ENCODE measurements around the gene C10orf53.

Gene C10orf53

DNA sequence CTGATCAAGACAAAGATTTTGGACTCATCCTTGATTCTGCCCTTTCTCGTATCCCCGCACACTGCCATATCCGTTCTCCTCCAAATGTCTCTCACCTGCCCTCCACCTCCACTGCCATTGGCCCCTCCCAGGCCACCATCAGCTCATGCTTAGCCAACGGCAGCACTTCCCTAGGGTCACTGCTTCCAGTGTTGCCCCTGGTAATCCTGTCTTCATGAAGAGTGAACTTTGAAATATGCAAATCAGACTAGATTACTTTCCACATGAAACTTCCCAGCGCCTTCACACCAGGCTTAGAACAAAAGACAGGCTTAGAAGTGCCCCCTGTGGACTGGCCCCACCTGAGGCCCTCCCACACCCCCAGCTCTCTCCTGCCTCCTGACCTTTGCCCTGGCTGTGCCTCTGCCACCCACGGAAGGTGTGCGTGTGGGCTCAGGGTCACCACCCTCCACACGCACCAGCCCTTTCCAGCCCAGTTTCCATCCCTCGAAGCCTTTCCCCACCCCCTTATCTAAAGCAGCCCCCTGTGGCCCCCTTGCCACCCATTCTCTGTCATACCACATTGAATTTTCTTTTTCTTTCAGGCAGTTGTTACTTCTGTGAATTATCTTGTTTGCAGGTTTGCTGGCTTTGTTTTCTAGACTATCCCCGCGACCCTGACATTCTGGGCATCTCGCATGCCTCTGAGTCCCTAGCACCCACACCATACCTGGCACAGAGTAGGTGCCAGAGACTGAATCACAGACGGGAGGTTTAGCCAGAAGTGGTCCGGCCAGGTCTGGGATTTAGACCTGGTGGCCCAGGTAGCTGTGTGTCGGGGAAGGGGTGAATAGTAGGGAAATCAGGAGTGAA is 26.8 kb upstream of the C10orf53 start:
- TF ChIP-seq, protein P1, sequence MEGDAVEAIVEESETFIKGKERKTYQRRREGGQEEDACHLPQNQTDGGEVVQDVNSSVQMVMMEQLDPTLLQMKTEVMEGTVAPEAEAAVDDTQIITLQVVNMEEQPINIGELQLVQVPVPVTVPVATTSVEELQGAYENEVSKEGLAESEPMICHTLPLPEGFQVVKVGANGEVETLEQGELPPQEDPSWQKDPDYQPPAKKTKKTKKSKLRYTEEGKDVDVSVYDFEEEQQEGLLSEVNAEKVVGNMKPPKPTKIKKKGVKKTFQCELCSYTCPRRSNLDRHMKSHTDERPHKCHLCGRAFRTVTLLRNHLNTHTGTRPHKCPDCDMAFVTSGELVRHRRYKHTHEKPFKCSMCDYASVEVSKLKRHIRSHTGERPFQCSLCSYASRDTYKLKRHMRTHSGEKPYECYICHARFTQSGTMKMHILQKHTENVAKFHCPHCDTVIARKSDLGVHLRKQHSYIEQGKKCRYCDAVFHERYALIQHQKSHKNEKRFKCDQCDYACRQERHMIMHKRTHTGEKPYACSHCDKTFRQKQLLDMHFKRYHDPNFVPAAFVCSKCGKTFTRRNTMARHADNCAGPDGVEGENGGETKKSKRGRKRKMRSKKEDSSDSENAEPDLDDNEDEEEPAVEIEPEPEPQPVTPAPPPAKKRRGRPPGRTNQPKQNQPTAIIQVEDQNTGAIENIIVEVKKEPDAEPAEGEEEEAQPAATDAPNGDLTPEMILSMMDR (IDR thresholded peaks at IDR 0.05; ENCODE audit: borderline replicate concordance, control extremely low read depth, extremely low read depth, insufficient read depth, missing control alignments), result no peak
- no peak for DNase-seq (ENCODE audit: low spot score)
- in situ Hi-C loops (cut with MboI; ENCODE audit: low sequenced_read_pairs, unreplicated experiment), result no loop called here

DNA sequence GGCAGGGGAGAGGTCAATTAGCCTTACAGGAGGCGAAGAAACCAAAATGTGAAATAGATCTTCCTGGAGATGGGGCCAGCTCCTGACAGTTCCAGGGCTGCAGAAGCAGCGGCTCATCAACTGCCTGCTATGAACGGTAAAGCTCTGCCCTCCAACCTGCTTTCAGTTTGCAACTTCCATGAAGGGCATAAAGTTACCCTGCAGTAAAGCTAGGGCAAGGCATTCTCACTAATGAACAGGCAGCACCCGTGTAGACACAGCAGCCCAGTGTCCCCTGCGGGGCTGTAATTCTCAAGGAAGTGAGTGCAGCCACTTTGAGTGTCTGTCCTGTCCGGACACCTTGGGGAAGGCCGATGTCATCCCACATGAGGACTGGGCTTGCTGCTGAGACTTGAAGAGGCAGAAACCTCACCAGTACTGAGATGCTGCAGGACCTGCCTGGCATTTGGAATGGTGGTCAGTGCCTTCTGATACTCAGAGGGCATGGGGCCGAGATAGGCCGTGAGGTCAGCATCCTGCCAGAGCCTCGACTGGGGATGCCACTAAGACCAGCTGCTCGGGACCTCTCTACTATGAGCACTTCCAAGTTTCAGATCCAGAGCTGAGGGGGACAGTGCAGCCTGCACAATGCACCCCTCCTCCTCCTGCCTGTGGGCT is 26.1 kb upstream of the C10orf53 start:
- in situ Hi-C loops (cut with MboI; ENCODE audit: low sequenced_read_pairs, unreplicated experiment), result no loop called here
- TF ChIP-seq, protein P1 (IDR thresholded peaks at IDR 0.05; ENCODE audit: borderline replicate concordance, control extremely low read depth, extremely low read depth, insufficient read depth, missing control alignments), result no peak
- no peak for DNase-seq (ENCODE audit: low spot score)

DNA sequence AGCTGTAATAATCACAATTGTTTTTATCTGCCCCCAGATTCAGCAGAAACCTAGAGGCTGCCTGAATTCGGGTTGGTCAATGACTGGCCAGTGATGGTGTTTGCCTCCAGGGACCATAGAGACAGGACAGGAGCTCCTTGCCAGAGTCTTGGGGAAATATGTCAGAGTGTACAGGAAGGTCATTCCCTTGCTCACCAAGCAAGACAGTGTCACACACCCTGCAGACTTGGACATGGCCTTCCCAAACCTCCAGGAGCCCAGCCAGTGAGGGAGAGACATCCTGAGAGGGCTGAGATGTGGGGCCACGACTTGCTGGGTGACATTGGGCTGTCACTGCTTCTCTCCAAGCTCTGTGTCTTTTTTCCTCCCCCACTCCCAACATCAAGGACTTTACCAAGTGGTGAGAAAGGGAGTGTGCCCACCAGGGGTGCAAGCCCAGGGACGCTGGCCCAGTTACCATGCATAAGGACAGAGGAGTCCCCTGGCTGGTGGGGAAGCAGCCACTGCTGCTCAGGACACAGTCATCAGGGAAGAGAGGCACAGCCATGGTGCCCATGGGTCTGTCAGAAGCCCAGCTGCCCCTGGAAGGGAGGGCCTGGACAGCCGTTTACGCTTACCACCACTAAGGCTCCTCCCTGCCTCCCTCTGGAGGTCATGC is 25.3 kb upstream of the C10orf53 start:
- no peak for DNase-seq (ENCODE audit: low spot score)
- TF ChIP-seq, protein P1 (IDR thresholded peaks at IDR 0.05; ENCODE audit: borderline replicate concordance, control extremely low read depth, extremely low read depth, insufficient read depth, missing control alignments), result no peak
- in situ Hi-C loops (cut with MboI; ENCODE audit: low sequenced_read_pairs, unreplicated experiment), result no loop called here

DNA sequence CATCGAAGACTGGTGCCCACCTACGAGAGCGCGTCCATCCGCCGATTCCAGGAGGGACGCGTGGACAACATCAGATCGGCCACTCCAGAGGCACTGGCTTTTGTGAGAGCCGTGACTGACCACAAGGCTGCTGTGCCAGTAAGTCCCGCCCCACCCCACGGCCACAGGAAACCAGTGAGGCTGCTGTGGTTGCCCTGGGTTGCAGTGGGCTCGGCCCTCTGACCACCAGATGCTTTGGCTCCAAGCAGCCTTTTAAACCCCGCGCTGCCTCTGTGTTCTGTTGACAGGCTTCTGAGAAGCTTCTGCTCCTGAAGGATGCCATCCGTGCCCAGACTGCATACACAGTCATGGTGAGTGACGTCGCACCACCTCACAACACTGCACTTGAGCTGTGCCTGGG is 24.4 kb upstream of the C10orf53 start:
- no peak for DNase-seq (ENCODE audit: low spot score)
- TF ChIP-seq, protein P1 (IDR thresholded peaks at IDR 0.05; ENCODE audit: borderline replicate concordance, control extremely low read depth, extremely low read depth, insufficient read depth, missing control alignments), result no peak
- in situ Hi-C loops (cut with MboI; ENCODE audit: low sequenced_read_pairs, unreplicated experiment), result no loop called here

DNA sequence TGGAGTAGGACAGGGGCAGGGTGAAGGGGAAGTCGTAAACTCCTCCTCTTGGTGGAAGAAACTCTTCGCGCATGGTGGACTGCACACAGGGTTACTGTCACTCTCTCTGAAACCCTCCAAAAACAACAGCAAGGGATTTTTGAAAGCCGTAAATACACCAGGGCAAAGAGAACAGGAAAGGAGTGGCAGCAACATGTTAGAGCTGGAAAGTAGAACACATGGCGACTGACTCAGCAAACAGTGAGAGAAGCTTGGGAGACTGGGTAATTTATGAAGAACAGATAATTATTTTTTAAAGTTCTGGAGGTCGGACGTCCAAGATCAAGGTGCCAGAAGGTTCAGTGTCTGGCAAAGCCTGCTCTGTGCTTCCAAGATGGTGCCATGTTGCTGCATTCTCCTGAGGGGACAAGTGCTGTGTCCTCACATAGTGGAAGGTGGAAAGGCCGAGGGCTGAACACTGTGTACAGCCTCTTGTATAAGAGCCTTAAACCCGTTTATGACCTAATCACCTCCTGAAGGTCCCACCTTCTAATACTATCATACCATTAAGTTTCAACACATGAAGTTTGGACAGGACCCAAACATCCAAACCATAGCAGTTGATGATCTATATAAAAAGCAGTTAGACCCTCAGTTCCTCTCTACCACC is 22.5 kb upstream of the C10orf53 start:
- in situ Hi-C loops (cut with MboI; ENCODE audit: low sequenced_read_pairs, unreplicated experiment), result no loop called here
- TF ChIP-seq, protein P1 (IDR thresholded peaks at IDR 0.05; ENCODE audit: borderline replicate concordance, control extremely low read depth, extremely low read depth, insufficient read depth, missing control alignments), result no peak
- no peak for DNase-seq (ENCODE audit: low spot score)

DNA sequence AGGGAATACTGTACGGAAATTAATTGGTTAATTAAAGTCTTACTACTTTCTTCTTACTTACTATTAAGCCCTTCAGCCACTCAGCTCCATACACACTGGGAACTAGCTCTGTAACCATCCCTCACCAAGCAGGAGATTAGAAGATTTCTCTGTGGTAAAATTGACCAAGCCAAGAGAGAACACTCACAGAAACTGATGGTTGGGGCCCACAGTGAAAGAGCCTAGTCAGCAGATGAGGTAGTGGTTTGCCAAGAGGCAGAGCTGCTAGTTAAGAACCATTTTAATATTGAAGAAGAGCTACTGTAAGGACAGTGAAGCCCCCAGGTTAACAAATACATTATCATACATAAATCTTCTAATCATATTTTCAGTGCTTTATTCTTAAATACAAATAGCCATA is 21.8 kb upstream of the C10orf53 start:
- in situ Hi-C loops (cut with MboI; ENCODE audit: low sequenced_read_pairs, unreplicated experiment), result no loop called here
- TF ChIP-seq, protein P1 (IDR thresholded peaks at IDR 0.05; ENCODE audit: borderline replicate concordance, control extremely low read depth, extremely low read depth, insufficient read depth, missing control alignments), result no peak
- DNase-seq (ENCODE audit: low spot score), result no peak

Data from GM13976 (cell line).